ENCODE data around the gene RDH11. TPM values are rescaled to one million over a fixed set of nuclear protein-coding genes. Genes with fewer than 3 reads are reported as not detected.
"Not testable (repeated sequence)": the region's sequence is repeated elsewhere in the genome, so short reads cannot be mapped to it uniquely, and the experiment has no call there.

The RDH11 gene
- total RNA-seq, 2 experiments from 2014 or later = 31.1 to 37.7 TPM

DNA sequence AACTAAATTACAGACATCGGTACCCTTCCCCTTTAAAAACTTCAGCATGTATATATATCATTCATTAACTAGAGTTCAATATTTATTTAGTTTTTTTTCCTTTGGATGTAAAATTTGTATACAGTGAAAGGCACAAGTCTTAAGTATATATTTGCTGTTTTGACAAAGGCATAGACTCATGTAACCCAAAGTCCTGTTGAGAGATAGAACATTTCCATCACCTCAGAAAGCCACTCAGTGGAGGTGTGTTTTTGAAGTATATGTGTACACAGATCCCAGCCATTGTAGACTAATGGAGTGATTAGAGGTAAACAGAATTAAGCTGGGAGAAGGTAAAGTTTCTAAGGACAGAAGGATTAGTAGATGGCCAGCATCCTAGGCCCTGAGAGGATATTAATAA is 21.5 kb upstream of the RDH11 start:
- Histone ChIP-seq H3K79me2 (ENCODE audit: insufficient read depth, low read depth, low read length) (no peaks in the 10 kb centered on the region), H3K27ac (ENCODE audit: low read depth, low read length, poor library complexity, severe bottlenecking) (no peak overlapping the region), H4K20me1 (ENCODE audit: insufficient read depth, low read length) (no peaks in the 10 kb centered on the region), H2AFZ (ENCODE audit: low read length) (no peak overlapping the region), H3K4me1 (ENCODE audit: insufficient read depth, low read length, poor library complexity, severe bottlenecking) (no peaks in the 10 kb centered on the region), H3K9me3 (ENCODE audit: low read length) (no peaks in the 10 kb centered on the region), H3K4me3 (ENCODE audit: low read depth, low read length, poor library complexity, severe bottlenecking) (no peak overlapping the region), H3K9me2 (ENCODE audit: insufficient read depth, low read length) (no peaks in the 10 kb centered on the region), H3K36me3 (ENCODE audit: insufficient read depth, low read length) (no peaks in the 10 kb centered on the region), H3K4me2 (ENCODE audit: low read length) (no peak overlapping the region)
- no peak for DNase-seq (ENCODE audit: low spot score)
- CTCF ChIA-PET (ENCODE audit: unreplicated experiment) = no interaction called here
- intact Hi-C loops (cut with micrococcal nuclease; ENCODE audit: unreplicated experiment) = no loop called here
- no peak for TF ChIP-seq EZH2phosphoT487 (IDR thresholded peaks at IDR 0.05; ENCODE audit: borderline replicate concordance, low read depth, low read length)
- TF ChIP-seq, protein P1, sequence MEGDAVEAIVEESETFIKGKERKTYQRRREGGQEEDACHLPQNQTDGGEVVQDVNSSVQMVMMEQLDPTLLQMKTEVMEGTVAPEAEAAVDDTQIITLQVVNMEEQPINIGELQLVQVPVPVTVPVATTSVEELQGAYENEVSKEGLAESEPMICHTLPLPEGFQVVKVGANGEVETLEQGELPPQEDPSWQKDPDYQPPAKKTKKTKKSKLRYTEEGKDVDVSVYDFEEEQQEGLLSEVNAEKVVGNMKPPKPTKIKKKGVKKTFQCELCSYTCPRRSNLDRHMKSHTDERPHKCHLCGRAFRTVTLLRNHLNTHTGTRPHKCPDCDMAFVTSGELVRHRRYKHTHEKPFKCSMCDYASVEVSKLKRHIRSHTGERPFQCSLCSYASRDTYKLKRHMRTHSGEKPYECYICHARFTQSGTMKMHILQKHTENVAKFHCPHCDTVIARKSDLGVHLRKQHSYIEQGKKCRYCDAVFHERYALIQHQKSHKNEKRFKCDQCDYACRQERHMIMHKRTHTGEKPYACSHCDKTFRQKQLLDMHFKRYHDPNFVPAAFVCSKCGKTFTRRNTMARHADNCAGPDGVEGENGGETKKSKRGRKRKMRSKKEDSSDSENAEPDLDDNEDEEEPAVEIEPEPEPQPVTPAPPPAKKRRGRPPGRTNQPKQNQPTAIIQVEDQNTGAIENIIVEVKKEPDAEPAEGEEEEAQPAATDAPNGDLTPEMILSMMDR (conservative IDR thresholded peaks at IDR 0.05; ENCODE audit: low read length) = no peak
- BruUV-seq (replicated peaks) = no TSS peak
- POLR2A ChIA-PET = no interaction called here

DNA sequence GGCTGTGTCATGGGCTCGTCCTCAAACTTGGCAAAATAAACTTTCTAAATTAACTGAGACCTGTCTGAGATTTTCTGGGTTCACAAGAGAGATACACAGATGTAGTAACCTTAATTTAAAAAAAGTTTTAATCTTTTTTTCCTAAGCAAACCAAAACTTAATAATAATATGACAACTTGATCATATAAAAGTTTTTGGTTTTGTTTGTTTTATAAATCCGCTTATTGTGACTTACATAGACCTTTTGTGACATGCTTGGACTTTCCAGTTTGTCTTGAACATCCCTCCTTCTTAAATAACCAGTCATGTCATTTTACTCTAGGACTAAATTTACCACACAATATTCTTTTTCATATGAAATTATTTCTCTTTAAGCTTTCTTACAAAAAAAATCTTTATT is 14.6 kb upstream of the RDH11 start:
- H2AFZ ChIP-seq (ENCODE audit: low read length) = no peak overlapping the region

DNA sequence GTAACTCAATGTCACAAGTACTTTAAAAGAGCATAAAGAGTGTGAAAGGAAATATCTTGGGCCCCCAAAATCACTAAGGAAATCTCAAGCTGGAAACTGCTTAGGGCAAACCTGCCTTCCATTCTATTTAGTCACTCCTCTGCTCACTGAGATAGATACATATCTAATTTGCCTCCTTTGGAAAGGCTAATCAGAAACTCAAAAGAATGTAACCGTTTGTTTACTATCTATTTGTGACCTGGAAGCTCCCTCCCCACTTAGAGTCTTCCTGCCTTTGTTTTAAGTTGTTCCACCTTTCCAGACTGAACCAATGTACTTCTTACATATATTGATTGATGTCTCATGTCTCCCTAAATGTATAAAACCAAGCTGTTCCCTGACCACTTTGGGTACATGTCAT is 14.2 kb upstream of the RDH11 start:
- H3K27ac ChIP-seq (ENCODE audit: low read depth, low read length, poor library complexity, severe bottlenecking); H3K9me2 ChIP-seq (ENCODE audit: insufficient read depth, low read length); CTCF ChIA-PET (ENCODE audit: unreplicated experiment); H4K20me1 ChIP-seq (ENCODE audit: insufficient read depth, low read length); BruUV-seq (replicated peaks); DNase-seq (ENCODE audit: low spot score); H3K4me1 ChIP-seq (ENCODE audit: insufficient read depth, low read length, poor library complexity, severe bottlenecking); H3K4me2 ChIP-seq (ENCODE audit: low read length); H3K36me3 ChIP-seq (ENCODE audit: insufficient read depth, low read length); H2AFZ ChIP-seq (ENCODE audit: low read length); H3K4me3 ChIP-seq (ENCODE audit: low read depth, low read length, poor library complexity, severe bottlenecking); H3K79me2 ChIP-seq (ENCODE audit: insufficient read depth, low read depth, low read length): not testable (repeated sequence)
- H3K9me3 ChIP-seq (ENCODE audit: low read length) = peaks cover 29% of the 10 kb centered on the region; the same call in 1 of the 2 replicates
- POLR2A ChIA-PET = interaction anchor here (0.8 kb wide), 1 partner anchor 11 kb away, joined by 3 read pairs; no protein-coding TSS in a partner anchor
- intact Hi-C loops (cut with micrococcal nuclease; ENCODE audit: unreplicated experiment) = loop anchor here (10.0 kb wide), 2 partner anchors 185 to 545 kb away; no protein-coding TSS in a partner anchor

More for the DNA sequence above, 14.6 kb upstream of the RDH11 start:
- Histone ChIP-seq H3K79me2 (ENCODE audit: insufficient read depth, low read depth, low read length) (no peaks in the 10 kb centered on the region), H3K4me2 (ENCODE audit: low read length) (no peak overlapping the region), H3K27ac (ENCODE audit: low read depth, low read length, poor library complexity, severe bottlenecking) (no peak overlapping the region), H4K20me1 (ENCODE audit: insufficient read depth, low read length) (no peaks in the 10 kb centered on the region), H3K36me3 (ENCODE audit: insufficient read depth, low read length) (no peaks in the 10 kb centered on the region), H3K4me3 (ENCODE audit: low read depth, low read length, poor library complexity, severe bottlenecking) (no peak overlapping the region), H3K9me3 (ENCODE audit: low read length) (peaks cover 29% of the 10 kb centered on the region; the same call in 1 of the 2 replicates), H3K9me2 (ENCODE audit: insufficient read depth, low read length) (no peaks in the 10 kb centered on the region), H3K4me1 (ENCODE audit: insufficient read depth, low read length, poor library complexity, severe bottlenecking) (no peaks in the 10 kb centered on the region)
- ChIA-PET POLR2A (interaction anchor here (0.8 kb wide), 1 partner anchor 12 kb away, joined by 3 read pairs; no protein-coding TSS in a partner anchor), CTCF (ENCODE audit: unreplicated experiment) (no interaction called here)
- no TSS peak for BruUV-seq (replicated peaks)
- intact Hi-C loops (cut with micrococcal nuclease; ENCODE audit: unreplicated experiment) = no loop called here
- DNase-seq (ENCODE audit: low spot score) = peak; percentile 56
- TF ChIP-seq EZH2phosphoT487 (IDR thresholded peaks at IDR 0.05; ENCODE audit: borderline replicate concordance, low read depth, low read length) = no peak
- TF ChIP-seq, protein P1 (conservative IDR thresholded peaks at IDR 0.05; ENCODE audit: low read length) = no peak

DNA sequence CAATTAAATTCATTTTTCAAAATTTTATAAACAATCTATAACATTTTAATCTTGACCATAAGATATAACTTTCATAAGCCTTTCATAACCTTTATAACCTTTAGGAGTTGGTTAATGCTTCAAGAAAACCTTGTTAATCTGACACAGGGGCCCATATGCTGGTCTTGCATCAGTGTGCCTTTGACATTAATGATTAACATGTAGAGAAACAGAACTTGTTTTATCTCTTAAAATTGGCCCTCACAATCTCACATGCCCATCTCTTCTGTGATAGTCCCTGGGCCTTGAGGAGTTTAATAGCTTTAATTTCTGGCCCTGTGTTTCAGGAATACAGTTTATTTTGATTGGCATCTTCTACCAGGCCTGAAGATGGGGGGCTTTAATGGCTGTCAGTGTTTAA is 13.8 kb upstream of the RDH11 start:
- intact Hi-C loops (cut with micrococcal nuclease; ENCODE audit: unreplicated experiment) = loop anchor here (10.0 kb wide), 2 partner anchors 185 to 545 kb away; no protein-coding TSS in a partner anchor
- H3K4me2 ChIP-seq (ENCODE audit: low read length); H3K4me3 ChIP-seq (ENCODE audit: low read depth, low read length, poor library complexity, severe bottlenecking); H4K20me1 ChIP-seq (ENCODE audit: insufficient read depth, low read length); H3K27ac ChIP-seq (ENCODE audit: low read depth, low read length, poor library complexity, severe bottlenecking); POLR2A ChIA-PET; H3K4me1 ChIP-seq (ENCODE audit: insufficient read depth, low read length, poor library complexity, severe bottlenecking); CTCF ChIA-PET (ENCODE audit: unreplicated experiment); BruUV-seq (replicated peaks); DNase-seq (ENCODE audit: low spot score); H3K36me3 ChIP-seq (ENCODE audit: insufficient read depth, low read length); H3K79me2 ChIP-seq (ENCODE audit: insufficient read depth, low read depth, low read length); H3K9me2 ChIP-seq (ENCODE audit: insufficient read depth, low read length); H2AFZ ChIP-seq (ENCODE audit: low read length): not testable (repeated sequence)
- peaks cover 29% of the 10 kb centered on the region; the same call in 1 of the 2 replicates for H3K9me3 ChIP-seq (ENCODE audit: low read length)

Data from OCI-LY7 (cell line).